Suprapubic skin (tissue), 4 donors: ENCODE measurements around the gene SUPT4H1. TPM values are rescaled to one million over a fixed set of nuclear protein-coding genes. Genes with fewer than 3 reads are reported as not detected.

Experiments
- DNase-seq, 2 donors: peaks; one replicate each; pipeline ENCODE4 v3.0.0-alpha.2; 2019; ENCODE audit warnings: low spot score in 2 of 2
- H3K27ac ChIP-seq: fragments of 200-600 bp; sonication (generic); one replicate; pipeline ENCODE4 v1.5.1; 2019
- H3K27me3 ChIP-seq: fragments of 200-600 bp; sonication (generic); one replicate; pipeline ENCODE4 v1.5.1; 2019
- H3K36me3 ChIP-seq: fragments of 200-600 bp; sonication (generic); one replicate; pipeline ENCODE4 v1.5.1; 2019
- H3K4me1 ChIP-seq: fragments of 200-600 bp; sonication (generic); one replicate; pipeline ENCODE4 v1.5.1; 2019
- H3K4me3 ChIP-seq: fragments of 200-600 bp; sonication (generic); one replicate; pipeline ENCODE4 v1.5.1; 2019; ENCODE audit warnings: mild to moderate bottlenecking
- H3K9me3 ChIP-seq: fragments of 200-600 bp; sonication (generic); one replicate; pipeline ENCODE4 v1.5.1; 2019
- CTCF ChIP-seq, 2 donors: fragments of 200-600 bp in 1 of 2; fragments of 450-650 bp in 1 of 2; sonication (generic) in 1 of 2; IDR thresholded peaks; one replicate each; pipeline ENCODE4 v1.5.1; 2016 to 2019; ENCODE audit warnings: antibody characterized with exemption in 2 of 2, mild to moderate bottlenecking in 1 of 2, moderate library complexity in 1 of 2
- EP300 ChIP-seq: sonication (generic); formaldehyde crosslinking; IDR thresholded peaks from one replicate; pipeline ENCODE4 v1.6.1; 2017; ENCODE audit warnings: antibody characterized with exemption
- POLR2A ChIP-seq, 2 donors: fragments of 450-650 bp; IDR thresholded peaks; one replicate each; pipeline ENCODE4 v1.6.1; 2017; ENCODE audit warnings: antibody characterized with exemption in 2 of 2, mild to moderate bottlenecking in 2 of 2, moderate library complexity in 2 of 2
- POLR2AphosphoS5 ChIP-seq, 3 donors: sonication (generic); formaldehyde crosslinking; IDR thresholded peaks; one replicate each; pipeline ENCODE4 v1.6.1; 2017; ENCODE audit warnings: antibody characterized with exemption in 3 of 3
- WGBS: methylation state at CpG from one replicate; pipeline ENCODE4 v1.1.5; 2018; 5-methylcytosine and 5-hydroxymethylcytosine counted together
- total RNA-seq, 4 donors: library from RNA; depleted of rRNA; stranded (reverse); fragments of >200 nt; gene quantifications; one replicate each; pipeline ENCODE4 v1.1.0, GENCODE V29; 2016

The SUPT4H1 gene
- total RNA-seq, 4 donors from 2014 or later, result 33.8 to 48.3 (median 40.3) TPM

- TF ChIP-seq EP300, result no peak
- TF ChIP-seq POLR2A (IDR thresholded peaks at IDR 0.05), result no peak
- TF ChIP-seq POLR2AphosphoS5 (IDR thresholded peaks at IDR 0.05), result no peak
- TF ChIP-seq CTCF (IDR thresholded peaks at IDR 0.05), result no peak
- 88% methylated on average over 14 of the region's 20 CpGs for WGBS
- no peaks in the 10 kb centered on the region for H3K36me3 ChIP-seq
These were observed 44.4 kb downstream of the SUPT4H1 start for GRCh38 chr17:58307468-58308172.

GRCh38 chr17:58306131-58306951 lies 45.7 kb downstream of the SUPT4H1 start:
- 86% methylated on average over 9 of the region's 19 CpGs for WGBS
- Histone ChIP-seq H3K27me3 (no peaks in the 10 kb centered on the region), H3K4me1 (no peaks in the 10 kb centered on the region), H3K4me3 (no peak overlapping the region), H3K27ac (no peak overlapping the region), H3K9me3 (no peaks in the 10 kb centered on the region), H3K36me3 (no peaks in the 10 kb centered on the region)
- no peak for TF ChIP-seq CTCF (IDR thresholded peaks at IDR 0.05)
- TF ChIP-seq POLR2AphosphoS5 (IDR thresholded peaks at IDR 0.05), result no peak
- no peak for TF ChIP-seq EP300
- TF ChIP-seq POLR2A (IDR thresholded peaks at IDR 0.05), result no peak
- DNase-seq, result no peak

More at GRCh38 chr17:58307468-58308172, 44.4 kb downstream of the SUPT4H1 start:
- no peaks in the 10 kb centered on the region for H3K9me3 ChIP-seq
- H3K4me3 ChIP-seq, result no peak overlapping the region
- no peak overlapping the region for H3K27ac ChIP-seq
- DNase-seq, result no peak
- no peaks in the 10 kb centered on the region for H3K27me3 ChIP-seq
- H3K4me1 ChIP-seq, result no peaks in the 10 kb centered on the region

- Histone ChIP-seq H3K9me3 (no peaks in the 10 kb centered on the region), H3K4me3 (no peak overlapping the region), H3K27ac (no peak overlapping the region), H3K4me1 (no peaks in the 10 kb centered on the region), H3K36me3 (no peaks in the 10 kb centered on the region), H3K27me3 (no peaks in the 10 kb centered on the region)
- 92% methylated on average over 2 of the region's 8 CpGs for WGBS
- no peak for DNase-seq
- TF ChIP-seq POLR2AphosphoS5 (IDR thresholded peaks at IDR 0.05), result no peak
- no peak for TF ChIP-seq POLR2A (IDR thresholded peaks at IDR 0.05)
- no peak for TF ChIP-seq EP300
- TF ChIP-seq CTCF (IDR thresholded peaks at IDR 0.05), result no peak
These were observed 46.4 kb downstream of the SUPT4H1 start for GRCh38 chr17:58305626-58306025.

- 84% methylated on average over 8 of the region's 14 CpGs for WGBS
- no peak for TF ChIP-seq CTCF (IDR thresholded peaks at IDR 0.05)
- TF ChIP-seq EP300, result no peak
- no peak for TF ChIP-seq POLR2AphosphoS5 (IDR thresholded peaks at IDR 0.05)
- no peak for TF ChIP-seq POLR2A (IDR thresholded peaks at IDR 0.05)
- H3K27ac ChIP-seq, result no peak overlapping the region
- H3K27me3 ChIP-seq, result no peaks in the 10 kb centered on the region
- no peaks in the 10 kb centered on the region for H3K36me3 ChIP-seq
- H3K4me3 ChIP-seq, result no peak overlapping the region
- H3K4me1 ChIP-seq, result no peaks in the 10 kb centered on the region
- H3K9me3 ChIP-seq, result no peaks in the 10 kb centered on the region
- DNase-seq, result no peak
These were observed 47.1 kb downstream of the SUPT4H1 start for GRCh38 chr17:58304750-58305486.
